ENCODE results near the gene DFFB. TPM values are rescaled to one million over a fixed set of nuclear protein-coding genes. Genes with fewer than 3 reads are reported as not detected.

DFFB gene
- 6.7 and 7.3 TPM in 2 replicates for total RNA-seq (2012; rRNA removed)
- polyA plus RNA-seq (2012; rRNA removed), result 6.5 and 8.2 TPM in 2 replicates
- 4.6 and 5.5 TPM in 2 replicates for polyA plus RNA-seq (2012; cell fraction: cytosol; rRNA removed)
- 19.8 and 20.2 TPM in 2 replicates for polyA plus RNA-seq (2012; cell fraction: nucleus; rRNA removed; ENCODE audit: low replicate concordance)
- Bru-seq, nascent RNA, result percentile 56 among the genes with signal in this experiment
- percentile 70 among the genes with signal in this experiment for BruChase-seq, experiment 1, labeled RNA remaining after a 6-hour chase
- BruChase-seq, experiment 2, labeled RNA remaining after a 2-hour chase, result percentile 67 among the genes with signal in this experiment
- long read RNA-seq, partial matches to known transcripts, result 0 of 2 reads
- long read RNA-seq, other reads (novel, unspliced or antisense), result 2 of 2 reads

- Histone ChIP-seq H3K9me1 (ENCODE audit: insufficient read depth, low read length) (peaks cover 2% of the 10 kb centered on the region; the same call in 1 of the 2 replicates), H4K20me1 (ENCODE audit: insufficient read depth, low read length) (peaks cover 3% of the 10 kb centered on the region; the same call in 1 of the 2 replicates), H3K79me1 (ENCODE audit: low read depth in 1 of 2, low read length in 2 of 2) (peaks cover 26 to 42% of the 10 kb centered on the region in 2 experiments), H3K18ac (ENCODE audit: low read depth, low read length) (peak within 1 kb of the TSS; percentile 97), H3K14ac (replicated peaks; ENCODE audit: low read depth, low read length) (peak within 1 kb of the TSS; percentile 98; the same call in 1 of the 2 replicates), H2BK15ac (ENCODE audit: low read depth, low read length) (no peak within 1 kb of the TSS; the same call in 2 of the 3 replicates), H3K4ac (ENCODE audit: low read depth, low read length) (peak within 1 kb of the TSS; percentile 99), H4K91ac (ENCODE audit: insufficient read depth, low read depth, low read length) (peak within 1 kb of the TSS; percentile 72), H3K4me3 (ENCODE audit: insufficient read depth, low read depth, low read length) (peak within 1 kb of the TSS; percentile 98), H2AK5ac (ENCODE audit: low read depth, low read length) (peak within 1 kb of the TSS; percentile 74; the same call in 1 of the 2 replicates), H2BK20ac (ENCODE audit: low read depth, low read length) (peak within 1 kb of the TSS; percentile 73; the same call in 1 of the 2 replicates), H2AFZ (replicated peaks; ENCODE audit: low read length, poor library complexity) (peak within 1 kb of the TSS; percentile 100), H2BK120ac (ENCODE audit: low read depth, low read length) (peak within 1 kb of the TSS; percentile 79), H3K9me3 (ENCODE audit: control insufficient read depth, insufficient read depth, low read length) (no peaks in the 10 kb centered on the region), H3K9ac (ENCODE audit: low read depth, low read length) (peak within 1 kb of the TSS; percentile 97), H4K5ac (ENCODE audit: low read depth, low read length) (peak within 1 kb of the TSS; percentile 98), H3K27ac (ENCODE audit: insufficient read depth, low read length) (peak within 1 kb of the TSS; percentile 88), H3K56ac (ENCODE audit: extremely low read depth, insufficient read depth, low read length) (peak within 1 kb of the TSS; percentile 39; the same call in 1 of the 2 replicates), H3K23ac (ENCODE audit: low read depth, low read length) (peak within 1 kb of the TSS; percentile 96), H3K4me2 (ENCODE audit: low read depth, low read length) (peak within 1 kb of the TSS; percentile 97), H2BK5ac (ENCODE audit: low read depth, low read length, poor library complexity, severe bottlenecking) (peak within 1 kb of the TSS; percentile 85), H3K4me1 (ENCODE audit: control insufficient read depth, insufficient read depth, low read length) (peaks cover 5% of the 10 kb centered on the region; the same call in 1 of the 2 replicates), H2AK9ac (replicated peaks; ENCODE audit: low read depth, low read length, poor library complexity) (peak within 1 kb of the TSS; percentile 97), H4K8ac (ENCODE audit: low read depth in 2 of 2, low read length in 2 of 2) (peak within 1 kb of the TSS; percentile 51 to 94), H3K36me3 (ENCODE audit: control insufficient read depth, insufficient read depth, low read length) (no peaks in the 10 kb centered on the region), H3K27me3 (ENCODE audit: control insufficient read depth, insufficient read depth, low read length) (no peaks in the 10 kb centered on the region)
- TF ChIP-seq MAZ (IDR thresholded peaks at IDR 0.05; ENCODE audit: borderline replicate concordance, low read depth, low read length) (no peak), MXI1 (IDR thresholded peaks at IDR 0.05; ENCODE audit: borderline replicate concordance, low read depth, low read length) (peak; percentile 67; the same call in 1 of the 2 replicates)
- in situ Hi-C loops (cut with MboI; ENCODE audit: low sequenced_read_pairs) (no loop called here), intact Hi-C loops (cut with micrococcal nuclease) (loop anchor here (2.0 kb wide), 1 partner anchor 44 kb away; the partner anchor contains the start of gene C1orf174), dilution Hi-C loops (cut with HindIII; ENCODE audit: low sequenced_read_pairs, unreplicated experiment) (no loop called here)
- ChIA-PET POLR2A (ENCODE audit: unreplicated experiment) (no interaction called here), CTCF (interaction anchor here (0.6 to 1.0 kb wide), 3 partner anchors 8 to 29 kb away, joined by 3 read pairs; no protein-coding TSS in a partner anchor)
- ATAC-seq (ENCODE audit: low read depth) (peak; percentile 90), DNase-seq (peak; percentile 67)
- BruUV-seq (replicated peaks), result no TSS peak
- WGBS, 2 experiments (ENCODE audit: extremely low coverage in 2 of 2, insufficient read length in 1 of 2), result 0% methylated on average over 23 of the region's 73 CpGs; no CpG with 5 or more reads in 1 of the 2 experiments
Measured at GRCh38 chr1:3856923-3857790, at the start of gene DFFB, which contains the start of gene CEP104. TSS of gene DFFB (plus strand) at chr1:3857476. CDS start at chr1:3857604, 128 bp downstream. TSS of gene CEP104 (minus strand) at chr1:3857211. CDS start at chr1:3852407, 4,804 bp downstream.
